BJ (cell line): ENCODE results near the gene ABCC8. TPM values are rescaled to one million over a fixed set of nuclear protein-coding genes. Genes with fewer than 3 reads are reported as not detected.

Source experiments
- CTCF ChIA-PET: fragments of 350-600 bp; formaldehyde crosslinking; extraction: SDS; loops from one replicate; lab custom pipeline; 2021; ENCODE audit warnings: antibody characterized with exemption, inconsistent platforms; lab: Yijun Ruan, JAX
- POLR2A ChIA-PET: fragments of 300-600 bp; sonication (Branson Sonifier 250); formaldehyde crosslinking; extraction: SDS; loops from one replicate; lab custom pipeline; 2021; ENCODE audit warnings: antibody characterized with exemption; lab: Charles Lee
- DNase-seq: peaks from one replicate; pipeline ENCODE4 v3.0.0-alpha.2; 2011; ENCODE audit warnings: low read depth
- H3K27me3 ChIP-seq: 2 replicates; pipeline ENCODE4 v1.6.0; 2011; ENCODE audit warnings: low read length; ENCODE audit not compliant: control insufficient read depth, insufficient read depth
- H3K36me3 ChIP-seq: 2 replicates; pipeline ENCODE4 v1.5.1; 2011; ENCODE audit warnings: low read length; ENCODE audit not compliant: control insufficient read depth, insufficient read depth
- H3K4me3 ChIP-seq: 2 replicates; pipeline ENCODE4 v1.5.1; 2011; ENCODE audit warnings: low read depth, mild to moderate bottlenecking, control low read depth, low read length
- polyA plus RNA-seq: library from polyadenylated mRNA; depleted of rRNA; stranded (reverse); fragments of >200 nt; gene quantifications from 2 replicates; pipeline ENCODE4 v1.2.3, GENCODE V29; 2011
- TF ChIP-seq, protein P1 (sequence below): IDR thresholded peaks from 2 replicates; pipeline ENCODE4 v1.5.1; 2011; ENCODE audit warnings: low read depth, mild to moderate bottlenecking, control low read depth, inconsistent platforms, low read length, moderate library complexity; ENCODE audit not compliant: insufficient read depth

The ABCC8 gene
- polyA plus RNA-seq, 1 experiment = not detected

DNA sequence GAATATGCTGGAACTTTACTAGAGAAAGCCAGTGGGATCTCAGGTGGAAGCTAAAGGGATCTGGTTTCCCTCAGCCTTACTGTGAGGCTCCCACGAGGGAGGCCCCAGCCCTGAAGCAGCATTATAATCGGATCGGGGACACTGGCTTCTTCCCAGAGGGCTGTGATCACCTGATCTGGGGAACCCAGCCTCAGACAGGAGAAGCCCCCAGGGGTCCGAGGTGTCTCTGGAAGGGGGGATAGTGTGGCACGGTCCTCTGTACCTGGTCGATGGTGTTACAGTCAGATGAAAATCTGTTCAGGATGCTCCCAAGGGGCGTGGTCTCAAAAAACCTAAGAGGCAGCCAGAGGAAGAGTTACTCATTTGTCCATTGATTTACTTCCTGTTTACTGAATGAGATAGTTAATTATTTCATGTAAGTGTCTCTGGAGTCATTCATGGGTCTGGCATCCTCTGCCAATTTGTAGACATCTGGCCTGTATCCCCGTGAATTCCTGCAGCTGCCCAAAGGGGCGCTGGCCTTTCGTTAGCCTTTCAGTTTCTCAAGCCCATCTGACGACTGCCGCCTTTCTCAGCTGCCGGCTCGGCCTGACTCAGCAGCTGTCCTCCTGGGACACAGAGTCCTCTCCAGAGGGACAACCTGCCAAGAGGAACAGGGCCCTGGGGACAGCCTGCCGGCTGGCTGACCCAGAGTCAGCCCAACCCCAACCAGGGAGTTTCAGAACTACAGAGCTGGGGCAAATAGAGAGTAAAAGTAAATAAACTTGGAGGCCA lies 71.2 kb downstream of the ABCC8 start:
- Histone ChIP-seq H3K27me3 (no peaks in the 10 kb centered on the region), H3K36me3 (no peaks in the 10 kb centered on the region), H3K4me3 (no peak overlapping the region)
- TF ChIP-seq, protein P1, sequence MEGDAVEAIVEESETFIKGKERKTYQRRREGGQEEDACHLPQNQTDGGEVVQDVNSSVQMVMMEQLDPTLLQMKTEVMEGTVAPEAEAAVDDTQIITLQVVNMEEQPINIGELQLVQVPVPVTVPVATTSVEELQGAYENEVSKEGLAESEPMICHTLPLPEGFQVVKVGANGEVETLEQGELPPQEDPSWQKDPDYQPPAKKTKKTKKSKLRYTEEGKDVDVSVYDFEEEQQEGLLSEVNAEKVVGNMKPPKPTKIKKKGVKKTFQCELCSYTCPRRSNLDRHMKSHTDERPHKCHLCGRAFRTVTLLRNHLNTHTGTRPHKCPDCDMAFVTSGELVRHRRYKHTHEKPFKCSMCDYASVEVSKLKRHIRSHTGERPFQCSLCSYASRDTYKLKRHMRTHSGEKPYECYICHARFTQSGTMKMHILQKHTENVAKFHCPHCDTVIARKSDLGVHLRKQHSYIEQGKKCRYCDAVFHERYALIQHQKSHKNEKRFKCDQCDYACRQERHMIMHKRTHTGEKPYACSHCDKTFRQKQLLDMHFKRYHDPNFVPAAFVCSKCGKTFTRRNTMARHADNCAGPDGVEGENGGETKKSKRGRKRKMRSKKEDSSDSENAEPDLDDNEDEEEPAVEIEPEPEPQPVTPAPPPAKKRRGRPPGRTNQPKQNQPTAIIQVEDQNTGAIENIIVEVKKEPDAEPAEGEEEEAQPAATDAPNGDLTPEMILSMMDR = peak; percentile 50
- POLR2A ChIA-PET = no interaction called here
- CTCF ChIA-PET = interaction anchor here (0.9 to 1.8 kb wide), 5 partner anchors 13 to 29 kb away, joined by 3 to 8 read pairs (median 4); partner anchors contain the start of gene KCNJ11
- DNase-seq = no peak

DNA sequence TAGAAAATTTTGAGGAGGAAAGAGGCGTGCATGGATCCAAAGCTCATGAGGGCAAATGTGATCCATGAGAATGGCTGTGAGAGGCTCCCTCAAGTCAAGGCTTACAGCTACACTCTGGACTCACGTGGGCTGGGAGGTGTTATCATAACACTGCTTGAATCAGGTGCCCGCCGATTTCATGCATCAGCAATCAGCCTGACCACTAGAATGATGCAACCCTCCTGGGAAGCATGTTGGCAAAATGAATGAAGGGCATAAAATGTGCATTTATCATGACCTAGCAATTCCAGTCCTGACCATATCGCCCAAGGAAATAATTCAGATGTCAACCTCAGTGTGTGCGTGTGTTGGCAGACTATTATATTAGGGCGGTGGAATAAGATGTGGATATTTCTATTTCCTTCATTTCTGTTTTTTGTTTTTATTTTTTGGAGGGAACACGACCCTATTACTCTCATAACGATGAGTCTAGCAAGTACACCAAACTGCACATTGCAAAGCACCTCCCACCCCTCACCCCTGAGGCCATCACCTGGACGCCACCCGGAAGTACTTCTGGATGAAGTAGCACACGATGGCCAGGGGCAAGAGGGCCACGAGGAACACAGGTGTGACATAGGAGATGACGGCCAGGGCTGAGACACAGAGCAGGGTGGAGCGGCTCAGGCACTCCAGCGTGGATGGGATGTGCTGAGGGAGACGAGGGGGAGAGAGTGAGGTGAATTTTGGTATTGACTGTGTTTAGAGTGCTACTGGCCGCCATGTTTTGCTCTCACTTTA lies 72.5 kb downstream of the ABCC8 start:
- no peak for DNase-seq
- Histone ChIP-seq H3K4me3 (no peak overlapping the region), H3K36me3 (no peaks in the 10 kb centered on the region), H3K27me3 (peaks cover 3% of the 10 kb centered on the region; the same call in 1 of the 2 replicates)
- CTCF ChIA-PET = interaction anchor here (2.4 to 5.0 kb wide), 2 partner anchors 15 to 20 kb away, joined by 10 to 20 read pairs; partner anchors contain the start of gene KCNJ11
- POLR2A ChIA-PET = no interaction called here
- TF ChIP-seq, protein P1 = no peak

DNA sequence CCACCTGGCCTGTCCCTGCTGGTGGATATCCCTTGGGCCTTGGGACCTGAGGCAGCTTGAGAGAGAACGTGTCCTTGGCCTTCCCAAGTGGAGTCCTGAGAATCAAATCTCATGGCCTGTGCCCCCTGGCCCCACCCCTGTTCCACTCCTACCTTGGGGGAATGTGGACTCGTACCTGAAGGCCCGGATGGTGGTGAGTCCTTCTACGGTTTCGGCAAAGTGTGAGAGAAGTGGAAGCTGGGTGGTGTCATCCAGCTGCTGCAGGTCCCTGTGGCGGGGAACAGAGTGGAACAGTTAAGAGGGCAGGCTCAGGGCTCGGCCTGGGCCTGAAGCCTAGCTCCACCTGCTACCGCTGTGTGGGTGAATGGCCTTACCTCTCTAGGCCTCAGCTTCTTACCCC lies 74.2 kb downstream of the ABCC8 start:
- ChIA-PET CTCF (interaction anchor here (1.3 to 5.0 kb wide), 3 partner anchors 13 to 102 kb away, joined by 5 to 20 read pairs (median 10); partner anchors contain the start of gene KCNJ11), POLR2A (no interaction called here)
- no peak for DNase-seq
- H3K36me3 ChIP-seq = no peaks in the 10 kb centered on the region
- peaks cover 6% of the 10 kb centered on the region for H3K27me3 ChIP-seq
- no peak overlapping the region for H3K4me3 ChIP-seq
- TF ChIP-seq, protein P1 = no peak

DNA sequence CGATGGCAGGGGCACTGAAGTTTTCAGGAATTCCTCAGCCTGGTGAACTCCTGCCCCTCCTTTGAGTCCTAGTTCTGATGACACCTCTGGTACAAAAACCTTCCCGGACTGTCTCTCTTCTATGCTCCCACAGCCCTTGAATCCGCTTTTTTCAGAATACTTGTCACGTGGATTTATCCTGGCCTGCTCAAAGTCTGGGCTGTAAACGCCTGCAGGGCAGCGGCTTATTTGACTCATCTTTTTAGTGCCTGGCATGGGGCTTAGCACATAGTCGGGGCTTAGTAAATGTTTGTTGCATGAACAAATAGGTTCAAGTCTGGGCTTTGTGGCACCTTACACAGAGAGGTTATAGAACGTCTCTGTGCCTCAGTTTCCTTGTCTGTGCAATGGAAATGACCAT lies 74.8 kb downstream of the ABCC8 start:
- TF ChIP-seq, protein P1 = no peak
- H3K36me3 ChIP-seq = no peaks in the 10 kb centered on the region
- no peak overlapping the region for H3K4me3 ChIP-seq
- no peak for DNase-seq
- CTCF ChIA-PET = interaction anchor here (1.3 to 5.0 kb wide), 3 partner anchors 12 to 103 kb away, joined by 5 to 20 read pairs (median 10); partner anchors contain the start of gene KCNJ11
- POLR2A ChIA-PET = no interaction called here
- peaks cover 8% of the 10 kb centered on the region for H3K27me3 ChIP-seq

DNA sequence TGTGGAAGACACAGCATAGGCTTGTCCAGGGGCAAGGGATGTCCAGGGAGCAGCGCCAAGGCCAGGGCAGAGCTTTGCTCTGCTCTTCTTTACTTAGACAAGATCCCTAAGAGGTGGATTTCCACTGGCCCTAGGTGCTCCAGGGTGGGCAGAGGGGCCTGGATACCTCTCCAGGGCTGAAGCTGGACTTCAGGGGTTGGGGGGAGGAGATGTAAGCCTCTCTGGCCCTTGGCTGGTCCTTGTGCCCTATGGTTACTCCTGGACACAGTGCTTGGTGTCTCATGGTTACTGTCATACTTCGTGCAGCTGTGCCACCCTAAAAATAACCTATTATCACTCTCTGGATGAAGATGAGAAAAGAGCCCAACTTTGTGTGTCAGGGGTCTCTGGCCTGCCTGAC lies 75.3 kb downstream of the ABCC8 start:
- peaks cover 8% of the 10 kb centered on the region for H3K27me3 ChIP-seq
- ChIA-PET POLR2A (no interaction called here), CTCF (interaction anchor here (5.0 to 11.3 kb wide), 2 partner anchors 12 to 20 kb away, joined by 20 to 66 read pairs; partner anchors contain the start of gene KCNJ11)
- DNase-seq = no peak
- no peaks in the 10 kb centered on the region for H3K36me3 ChIP-seq
- TF ChIP-seq, protein P1 = no peak
- no peak overlapping the region for H3K4me3 ChIP-seq
